Ovary (tissue), 9 donors: ENCODE results near the gene SDK1. TPM values are rescaled to one million over a fixed set of nuclear protein-coding genes. Genes with fewer than 3 reads are reported as not detected.

ENCODE experiments used
- DNase-seq, 5 donors: peaks; one replicate each; pipeline ENCODE4 v3.0.0-alpha.2; 2019 to 2020
- H3K27ac ChIP-seq, 2 donors: fragments of 200-600 bp; one replicate each; pipeline versions ENCODE4 v1.5.1 to v1.8.0; 2019 to 2022
- H3K27me3 ChIP-seq: fragments of 200-600 bp; one replicate; pipeline ENCODE4 v1.8.0; 2022
- H3K36me3 ChIP-seq: fragments of 200-600 bp; sonication (generic); one replicate; pipeline ENCODE4 v1.5.1; 2019
- H3K4me1 ChIP-seq: one replicate; pipeline ENCODE4 v1.8.1; 2013; ENCODE audit warnings: mild to moderate bottlenecking, moderate library complexity; ENCODE audit not compliant: insufficient read depth
- H3K4me3 ChIP-seq: fragments of 200-600 bp; sonication (generic); one replicate; pipeline ENCODE4 v1.5.1; 2017
- H3K9me3 ChIP-seq, 2 donors: fragments of 200-600 bp in 1 of 2; sonication (generic) in 1 of 2; one replicate each; pipeline versions ENCODE4 v1.5.1 to v1.8.1; 2013 to 2019; ENCODE audit warnings: mild to moderate bottlenecking in 1 of 2, moderate library complexity in 1 of 2
- CTCF ChIP-seq, 3 donors: fragments of 450-650 bp in 2 of 3; fragments of 200-600 bp in 1 of 3; IDR thresholded peaks; one replicate each; pipeline versions ENCODE4 v1.5.1 to v1.8.0; 2016 to 2022; ENCODE audit warnings: antibody characterized with exemption in 3 of 3, mild to moderate bottlenecking in 1 of 3
- EP300 ChIP-seq: sonication (generic); formaldehyde crosslinking; IDR thresholded peaks from one replicate; pipeline ENCODE4 v1.6.1; 2017; ENCODE audit warnings: antibody characterized with exemption
- POLR2A ChIP-seq: fragments of 450-650 bp; IDR thresholded peaks from one replicate; pipeline ENCODE4 v1.6.1; 2017; ENCODE audit warnings: antibody characterized with exemption, mild to moderate bottlenecking, moderate library complexity
- WGBS, 3 donors: extraction: QIAGEN DNeasy Blood & Tissue Kit in 1 of 3; methylation state at CpG; one replicate each; pipeline versions ENCODE4 v1.1.5 to v1.1.7; 2013 to 2017; 5-methylcytosine and 5-hydroxymethylcytosine counted together
- intact Hi-C, 4 donors: fragments of 100-400 bp; cut with DNase I; formaldehyde crosslinking; loops; one replicate each; pipeline versions ENCODE4 v1.11.0 to v1.15.1; 2022 to 2023
- polyA plus RNA-seq, 2 donors: library from polyadenylated mRNA; stranded (reverse); fragments of 200-250 nt in 1 of 2; fragments of 350-450 nt in 1 of 2; fragmentation: Illumina TruSeq in 1 of 2; extraction: RNeasy Lipid Tissue Mini Kit (QIAGEN cat#74804) in 1 of 2; gene quantifications; one replicate each; pipeline ENCODE4 v1.2.3, GENCODE V29; 2013 to 2014
- total RNA-seq, 7 donors: library from RNA; depleted of rRNA in 2 of 7; stranded (reverse); fragments of >200 nt in 2 of 7; fragmentation: NEBNext Ultra II Directional in 3 of 7; extraction: Animal tissue kit (Norgen Biotek cat#: 25700) in 3 of 7; gene quantifications; one replicate each; pipeline versions ENCODE4 v1.1.0 to v1.2.4, GENCODE V29; 2016 to 2023
- donor health status: DM: no; HTN: no; CAD: no; lungs with moderate emphysema.
- donor health status: DM: no; HTN: no; CAD: no.
- donor health status: Bipolar disorder and iron deficiency.
- donor health status: DM: yes; HTN: yes; CAD: no.
- donor health status: DM: no; HTN: no; CAD: no.
- donor health status: DM: yes; HTN: yes; CAD: no.

Gene SDK1
- total and polyA plus RNA-seq, 9 donors = 1.2 to 13.3 (median 4.4) TPM

GRCh38 chr7:3994764-3995163 is 693.7 kb downstream of the SDK1 start:
- no peaks in the 10 kb centered on the region for H3K9me3 ChIP-seq
- H3K4me3 ChIP-seq = no peak overlapping the region
- 92 to 98% (median 95%) methylated on average over 5 of the region's 5 CpGs for WGBS, 3 donors
- intact Hi-C loops = no loop called here
- H3K36me3 ChIP-seq = no peaks in the 10 kb centered on the region
- no peak for DNase-seq
- H3K4me1 ChIP-seq = no peaks in the 10 kb centered on the region
- no peak for TF ChIP-seq EP300
- TF ChIP-seq POLR2A = no peak
- no peaks in the 10 kb centered on the region for H3K27me3 ChIP-seq
- no peak overlapping the region for H3K27ac ChIP-seq

GRCh38 chr7:3995187-3995586 is 694.1 kb downstream of the SDK1 start:
- intact Hi-C loops = no loop called here
- Histone ChIP-seq H3K27me3 (no peaks in the 10 kb centered on the region), H3K4me1 (no peaks in the 10 kb centered on the region), H3K9me3 (no peaks in the 10 kb centered on the region), H3K36me3 (no peaks in the 10 kb centered on the region), H3K4me3 (no peak overlapping the region), H3K27ac (no peak overlapping the region)
- 56 to 66% (median 65%) methylated on average over 7 of the region's 7 CpGs for WGBS, 3 donors
- TF ChIP-seq CTCF (IDR thresholded peaks at IDR 0.05) (no peak), EP300 (no peak)
- no peak for DNase-seq

GRCh38 chr7:3998060-3998459 is 697.0 kb downstream of the SDK1 start:
- Histone ChIP-seq H3K4me3 (no peak overlapping the region), H3K9me3 (no peaks in the 10 kb centered on the region), H3K4me1 (no peaks in the 10 kb centered on the region), H3K36me3 (no peaks in the 10 kb centered on the region), H3K27ac (no peak overlapping the region), H3K27me3 (no peaks in the 10 kb centered on the region)
- 56 to 62% (median 58%) methylated on average over 10 to 11 of the region's 11 CpGs for WGBS, 3 donors
- intact Hi-C loops = no loop called here
- DNase-seq = no peak
- TF ChIP-seq CTCF (IDR thresholded peaks at IDR 0.05) (no peak), POLR2A (no peak), EP300 (no peak)

GRCh38 chr7:4000139-4000538 is 699.1 kb downstream of the SDK1 start:
- Histone ChIP-seq H3K27me3 (no peaks in the 10 kb centered on the region), H3K9me3 (no peaks in the 10 kb centered on the region), H3K36me3 (no peaks in the 10 kb centered on the region), H3K27ac (no peak overlapping the region), H3K4me3 (no peak overlapping the region), H3K4me1 (no peaks in the 10 kb centered on the region)
- no peak for DNase-seq
- intact Hi-C loops = no loop called here
- no peak for TF ChIP-seq POLR2A
- no peak for TF ChIP-seq CTCF (IDR thresholded peaks at IDR 0.05)
- no peak for TF ChIP-seq EP300
- 76 to 86% (median 76%) methylated on average over 8 of the region's 8 CpGs for WGBS, 3 donors

- H3K4me1 ChIP-seq = no peaks in the 10 kb centered on the region
- intact Hi-C loops = no loop called here
- WGBS, 3 donors = 77 to 85% (median 83%) methylated on average over 8 of the region's 8 CpGs
- no peak for DNase-seq
- H3K27ac ChIP-seq = no peak overlapping the region
- TF ChIP-seq CTCF (IDR thresholded peaks at IDR 0.05) = no peak
- H3K36me3 ChIP-seq = no peaks in the 10 kb centered on the region
- H3K4me3 ChIP-seq = no peak overlapping the region
- no peaks in the 10 kb centered on the region for H3K9me3 ChIP-seq
- H3K27me3 ChIP-seq = no peaks in the 10 kb centered on the region
Observed at GRCh38 chr7:4000934-4001333, 699.9 kb downstream of the SDK1 start.
